GM18502 (cell line): Measurements from ENCODE around the gene GALR2.

Experiments used
- ATAC-seq: cut with Tn5 transposase; IDR thresholded peaks from one replicate; pipeline ENCODE4 v1.9.1; 2021; ENCODE audit warnings: mild to moderate bottlenecking; ENCODE audit not compliant: unreplicated experiment, poor library complexity

Gene GALR2

GRCh38 chr17:76091526-76092286, 17.1 kb downstream of the GALR2 start:
- no peak for ATAC-seq

- no peak for ATAC-seq
Observed at GRCh38 chr17:76092526-76093413, 18.2 kb downstream of the GALR2 start.

- ATAC-seq = no peak
Observed at GRCh38 chr17:76094046-76094445, 19.5 kb downstream of the GALR2 start.

GRCh38 chr17:76095943-76096342, 21.4 kb downstream of the GALR2 start:
- ATAC-seq = no peak

GRCh38 chr17:76097716-76098295, 23.2 kb downstream of the GALR2 start:
- no peak for ATAC-seq

GRCh38 chr17:76102944-76103273, 28.3 kb downstream of the GALR2 start:
- no peak for ATAC-seq

GRCh38 chr17:76103274-76104139, 28.9 kb downstream of the GALR2 start, which contains the start of gene EXOC7:
EXOC7 (minus strand) TSS chr17:76103787; CDS start chr17:76103692, 95 bp downstream.
- ATAC-seq = peak; percentile 82

GRCh38 chr17:76104140-76104895, 29.7 kb downstream of the GALR2 start:
- ATAC-seq = no peak

GRCh38 chr17:76104896-76105231, 30.3 kb downstream of the GALR2 start:
- no peak for ATAC-seq

- no peak for ATAC-seq
Observed at GRCh38 chr17:76106703-76107102, 32.1 kb downstream of the GALR2 start.

GRCh38 chr17:76107509-76107908, 32.9 kb downstream of the GALR2 start:
- ATAC-seq = no peak

- no peak for ATAC-seq
Observed at GRCh38 chr17:76111956-76112355, 37.4 kb downstream of the GALR2 start.

- no peak for ATAC-seq
Observed at GRCh38 chr17:76115138-76115754, 40.7 kb downstream of the GALR2 start.

- no peak for ATAC-seq
Observed at GRCh38 chr17:76119409-76120371, 45.1 kb downstream of the GALR2 start.

- ATAC-seq = no peak
Observed at GRCh38 chr17:76120658-76121008, 46.1 kb downstream of the GALR2 start.

GRCh38 chr17:76121932-76122430, 47.4 kb downstream of the GALR2 start:
- ATAC-seq = no peak

GRCh38 chr17:76122431-76123190, 48.0 kb downstream of the GALR2 start:
- ATAC-seq = no peak
